IPS DF 4.7 (cell line): Measurements from ENCODE around the gene RNFT2.
"Not testable (repeated sequence)": the region's sequence is repeated elsewhere in the genome, so short reads cannot be mapped to it uniquely, and the experiment has no call there.

Source experiments
- DNase-seq: peaks from one replicate; pipeline ENCODE4 v3.0.0-alpha.2; 2013; ENCODE audit warnings: low spot score; ENCODE audit errors: extremely low read depth

The RNFT2 gene

GRCh38 chr12:116710370-116711150 is 27.6 kb upstream of the RNFT2 start:
- DNase-seq, result no peak

DNA sequence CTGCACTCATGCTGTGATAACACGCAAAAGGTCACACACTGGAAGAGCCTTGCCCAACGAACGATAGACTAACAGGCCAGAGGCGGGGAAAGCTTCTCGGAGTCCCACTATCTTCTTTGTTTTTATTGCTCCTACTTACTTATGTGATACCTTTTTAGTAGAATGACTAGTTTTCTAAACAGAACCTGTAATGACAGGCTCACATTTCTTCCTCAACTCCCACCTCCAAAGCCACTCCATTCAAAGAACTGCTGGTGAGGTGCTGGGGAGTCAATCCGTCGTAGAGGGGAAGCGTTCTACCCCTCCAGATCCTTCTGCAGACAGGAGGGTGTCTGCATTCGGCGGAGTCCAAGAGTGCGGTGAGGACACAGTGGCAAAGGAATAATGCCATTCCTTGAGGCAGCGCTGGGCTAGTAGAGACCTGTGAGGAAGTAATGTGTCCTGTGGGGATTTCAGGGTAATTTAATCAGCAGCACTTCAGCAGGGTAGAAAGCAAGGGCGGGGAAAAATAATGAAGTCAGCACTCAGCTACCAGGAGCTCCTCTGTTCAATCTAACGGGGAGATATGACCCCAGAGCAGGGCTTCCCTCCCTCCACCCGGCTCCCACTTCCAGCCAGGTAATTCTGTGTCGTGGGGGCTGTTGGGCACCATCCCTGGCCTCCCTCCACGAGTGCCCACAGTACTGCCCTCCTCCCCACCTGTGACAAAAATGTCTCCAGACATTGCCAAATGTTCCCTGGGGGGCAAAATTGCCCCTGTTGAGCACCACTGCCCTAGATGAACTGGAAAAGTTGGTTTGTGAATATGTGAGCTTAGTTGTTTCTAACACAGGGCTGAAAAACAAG is 25.4 kb upstream of the RNFT2 start:
- no peak for DNase-seq

DNA sequence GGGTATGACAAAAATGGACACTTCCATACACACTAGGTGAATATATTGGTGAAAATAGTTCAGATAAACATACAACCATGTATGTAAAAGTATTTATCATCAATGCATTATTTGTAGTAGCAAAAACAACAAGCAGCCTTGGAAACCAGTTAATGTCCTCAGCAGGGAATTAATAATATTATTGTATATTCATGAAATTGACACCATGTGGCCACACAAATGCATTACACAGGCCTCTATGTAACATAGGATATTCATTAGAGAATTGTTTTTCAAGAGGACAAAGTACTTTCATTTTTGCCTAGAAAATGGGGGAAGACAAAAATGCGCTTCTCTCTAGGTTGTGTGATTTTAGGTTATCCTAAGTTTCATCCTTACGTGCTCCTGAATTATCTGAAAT is 24.6 kb upstream of the RNFT2 start:
- no peak for DNase-seq

- no peak for DNase-seq
Observed at GRCh38 chr12:116714175-116714574, 23.9 kb upstream of the RNFT2 start.

DNA sequence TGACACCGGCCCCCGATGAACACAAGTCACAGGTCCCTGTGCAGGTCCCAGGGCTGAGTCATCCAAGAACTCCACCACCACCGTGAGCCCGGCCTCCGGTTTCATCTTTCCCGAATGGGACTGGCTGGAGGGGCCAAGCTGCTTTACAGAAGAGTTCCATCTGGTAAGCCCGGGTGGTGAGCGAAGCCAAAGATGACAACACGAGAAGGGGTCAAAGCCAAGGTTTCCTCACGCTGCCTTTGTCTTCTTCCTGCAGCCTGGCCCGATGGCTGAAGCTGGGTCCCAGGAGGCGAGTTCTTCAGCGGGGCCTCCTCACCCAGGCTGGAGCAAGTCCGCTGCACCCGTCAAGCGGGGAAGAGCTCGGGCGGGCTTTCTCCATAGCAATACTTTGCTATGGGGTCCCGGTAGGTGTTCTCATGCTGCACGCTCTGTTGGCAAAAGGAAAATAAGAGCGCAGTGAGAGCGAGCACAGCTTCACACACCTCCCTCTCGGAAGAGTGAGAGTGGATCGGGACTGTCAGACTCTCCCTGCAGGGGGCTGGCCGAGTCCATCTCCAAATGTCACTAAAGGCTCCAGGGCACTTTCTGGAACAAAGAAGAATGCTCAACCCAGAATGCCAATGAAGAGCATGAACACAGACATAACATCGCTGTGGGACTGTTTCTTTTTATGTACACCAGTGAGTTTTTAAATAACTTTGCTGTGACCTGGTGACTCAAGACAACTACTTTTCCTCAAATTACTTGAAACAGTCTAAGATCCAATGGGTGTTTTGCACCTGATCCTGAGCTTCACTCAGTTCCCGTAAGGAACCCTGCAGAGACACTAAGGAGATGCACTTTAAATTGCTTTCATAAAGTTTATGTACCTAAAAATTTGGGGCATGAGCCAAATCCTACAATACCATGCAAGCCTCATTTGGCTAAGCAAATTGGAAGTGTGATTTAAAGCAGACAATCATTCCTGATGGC is 20.4 kb upstream of the RNFT2 start:
- DNase-seq, result no peak

DNA sequence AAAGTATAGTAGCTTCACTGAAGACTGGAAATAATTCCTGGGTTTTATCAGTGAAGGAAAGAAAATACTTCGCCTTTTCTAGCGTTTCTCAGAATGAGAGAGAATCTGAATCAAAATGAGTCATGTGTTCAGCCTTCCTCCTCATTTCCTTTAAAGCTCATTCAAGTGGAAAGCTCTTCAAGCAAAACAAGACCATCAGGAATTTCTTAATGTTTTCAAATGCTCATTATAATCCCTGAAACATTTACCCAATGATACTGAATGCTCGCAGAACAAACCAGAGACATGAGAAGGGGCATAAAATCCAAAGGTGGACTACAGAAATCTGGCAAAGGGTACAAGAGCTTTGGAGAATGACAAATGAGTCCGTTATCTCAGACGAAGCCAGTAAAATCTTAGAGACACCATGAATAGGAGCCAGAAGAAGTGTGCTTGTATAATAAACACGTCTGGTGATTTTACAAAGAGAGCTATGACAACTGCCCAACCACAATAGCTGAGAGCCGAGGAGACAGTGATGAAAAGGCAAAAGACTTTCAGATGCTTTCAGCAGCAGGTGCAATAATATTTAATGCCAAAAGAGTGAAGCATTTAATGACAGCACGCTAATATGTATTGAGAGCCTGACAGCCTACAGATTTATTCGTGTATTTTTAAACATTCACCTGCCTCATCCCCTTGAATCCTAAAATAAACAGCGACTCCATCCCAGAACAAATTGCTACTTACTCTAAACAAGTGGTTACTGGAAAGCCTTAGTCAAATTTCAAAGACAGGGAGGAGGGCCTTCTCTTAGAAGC is 19.3 kb upstream of the RNFT2 start:
- no peak for DNase-seq

GRCh38 chr12:116719731-116720528 is 18.2 kb upstream of the RNFT2 start:
- no peak for DNase-seq

DNA sequence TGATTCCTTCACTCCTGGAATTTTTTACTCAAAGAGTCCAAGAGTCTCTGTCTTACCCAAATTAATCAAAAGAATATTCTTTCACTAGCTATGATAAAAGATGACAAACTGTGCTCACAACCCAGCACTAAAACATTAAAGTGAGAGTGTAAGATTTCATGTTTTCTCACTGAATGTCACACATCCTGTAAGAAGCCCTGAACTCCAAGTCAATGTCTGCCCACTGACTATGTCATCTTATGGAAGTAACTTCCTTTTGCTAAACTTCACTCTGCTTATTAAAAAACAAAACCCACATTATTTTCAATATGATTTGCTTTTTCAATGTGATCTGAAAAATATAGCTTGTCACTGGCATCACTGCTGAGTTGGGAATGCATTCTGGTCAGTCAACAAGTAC is 15.9 kb upstream of the RNFT2 start:
- no peak for DNase-seq

DNA sequence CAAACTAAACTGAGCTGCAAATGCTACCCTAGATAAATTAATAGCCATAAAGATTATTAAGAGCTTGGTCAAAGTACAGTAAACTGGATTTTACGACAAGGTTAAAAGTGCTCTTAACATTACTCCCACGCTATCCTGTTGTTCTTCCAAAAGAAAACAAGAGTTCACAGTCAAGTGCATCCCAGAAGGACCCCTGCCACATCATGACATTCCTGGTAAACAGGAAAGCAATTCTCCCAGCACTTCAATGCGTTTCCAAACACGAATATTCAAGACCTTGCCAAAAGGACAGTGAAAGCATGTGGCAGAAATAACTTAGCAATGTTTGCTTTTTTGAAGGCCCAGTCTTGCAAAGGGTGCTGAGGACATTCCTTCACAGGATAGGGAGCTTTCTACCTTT is 11.4 kb upstream of the RNFT2 start:
- DNase-seq, result no peak

GRCh38 chr12:116727261-116727660 is 10.9 kb upstream of the RNFT2 start:
- no peak for DNase-seq

- DNase-seq, result no peak
Observed at GRCh38 chr12:116727891-116728290, 10.2 kb upstream of the RNFT2 start.

DNA sequence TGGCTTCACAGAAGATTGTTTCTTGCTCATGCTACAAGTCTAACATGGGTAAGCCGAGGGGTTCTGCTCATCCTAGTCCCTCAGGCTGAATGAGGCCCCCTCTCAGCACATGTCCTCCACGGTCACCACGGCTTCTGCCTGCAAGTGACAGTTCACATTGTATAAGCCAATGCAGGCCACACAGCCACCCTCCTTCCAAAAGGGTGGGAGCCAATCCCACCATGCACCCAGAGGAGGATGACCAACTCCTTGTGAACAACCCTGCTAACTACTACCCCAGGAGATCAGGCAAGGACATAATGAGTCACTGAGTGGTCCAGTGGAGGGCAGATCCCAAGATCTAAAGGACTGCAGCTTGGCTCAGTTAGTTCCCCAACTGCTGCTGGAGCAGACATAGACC is 6.3 kb upstream of the RNFT2 start:
- DNase-seq, result no peak

GRCh38 chr12:116734156-116734768 is 3.9 kb upstream of the RNFT2 start:
- no peak for DNase-seq

DNA sequence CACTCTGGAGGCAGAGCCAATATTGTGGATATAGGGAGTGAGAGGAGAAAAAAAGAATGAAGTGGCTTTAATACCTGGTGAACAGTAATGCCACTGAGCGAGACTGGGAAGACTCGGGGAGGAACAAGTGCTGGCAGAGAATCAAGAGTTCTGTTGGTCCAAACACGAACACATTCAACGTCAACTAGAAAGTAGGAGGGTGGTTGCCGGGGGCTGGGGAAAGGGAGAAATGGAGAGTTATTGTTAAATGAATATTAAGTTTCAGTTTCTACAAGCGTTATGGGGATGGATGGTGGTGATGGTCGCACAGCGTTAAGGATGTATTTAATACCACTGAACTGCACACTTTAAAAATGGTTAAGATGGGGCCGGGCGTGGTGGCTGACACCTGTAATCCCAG is 3.0 kb upstream of the RNFT2 start:
- no peak for DNase-seq

- DNase-seq, result no peak
Observed at GRCh38 chr12:116735951-116736599, 2.0 kb upstream of the RNFT2 start.

DNA sequence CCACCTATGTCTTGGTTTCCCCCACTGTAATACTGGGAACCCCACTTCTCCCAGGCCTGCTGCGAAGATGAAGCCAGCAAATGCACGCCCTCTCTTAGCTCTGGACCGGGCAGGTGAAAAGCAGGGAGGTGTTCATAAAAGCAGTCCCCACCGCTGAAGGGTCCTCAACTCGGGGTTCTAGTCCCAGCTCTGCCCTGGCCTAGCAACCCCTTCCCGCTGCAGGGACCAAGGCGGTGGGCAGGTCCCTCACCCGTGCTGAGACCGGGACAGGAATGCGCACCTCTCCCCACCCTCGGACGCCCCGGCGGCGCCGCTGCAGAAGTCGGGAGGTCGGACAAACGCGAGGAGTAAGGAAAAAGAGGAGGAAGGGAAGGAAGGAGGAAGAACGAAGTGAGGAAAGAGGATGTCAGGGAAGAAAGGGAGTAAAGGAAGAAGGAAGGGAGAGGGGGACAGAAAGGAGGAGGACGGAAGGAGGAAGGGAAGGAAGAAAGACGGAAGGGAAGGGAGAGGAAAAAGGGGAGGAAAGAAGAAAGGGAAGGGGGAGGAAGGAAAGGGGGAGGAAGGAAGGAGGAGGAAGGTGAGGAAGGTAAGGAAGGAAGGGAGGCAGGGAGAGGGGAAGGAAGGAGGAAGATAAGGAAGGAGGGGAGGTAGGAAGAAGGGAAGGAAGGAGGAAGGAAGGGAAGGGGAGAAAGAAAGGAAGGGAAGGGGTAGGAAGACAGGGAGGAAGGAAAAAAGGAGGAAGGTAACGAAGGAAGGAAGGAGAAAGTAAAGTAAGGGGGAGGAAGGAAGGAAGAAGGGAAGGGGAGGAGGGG is 947 bp upstream of the RNFT2 start:
- DNase-seq, result no peak

DNA sequence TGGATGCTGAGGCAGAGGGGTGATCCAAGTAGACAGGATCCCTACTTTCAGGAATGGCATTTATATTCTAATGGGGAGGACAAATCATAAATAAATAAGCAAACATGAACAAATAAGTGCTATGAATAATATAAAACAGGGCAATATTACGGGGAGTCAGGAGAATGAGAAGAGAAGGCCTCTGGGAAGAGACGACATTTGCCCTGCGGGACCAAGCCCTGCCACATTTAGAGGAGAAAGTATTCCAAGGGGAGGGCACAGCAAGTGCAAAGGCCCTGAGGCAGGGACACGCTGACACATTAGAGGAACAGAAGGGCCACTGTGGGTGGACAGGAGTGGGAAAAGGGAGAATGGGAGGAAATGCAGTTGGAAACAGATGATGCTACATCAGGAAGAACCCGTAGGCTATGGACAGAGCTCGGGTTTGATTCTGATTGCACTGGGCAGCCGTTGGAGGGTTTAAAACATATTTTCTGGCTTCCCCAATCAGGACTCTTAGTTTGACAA is 1.3 kb downstream of the RNFT2 start:
- DNase-seq, result no peak

- DNase-seq, result not testable (repeated sequence)
Observed at GRCh38 chr12:116742787-116743186, 4.7 kb downstream of the RNFT2 start.
